Sigmoid colon (tissue), 3 donors: Measurements from ENCODE around the gene RADIL.

Experiments
- CTCF ChIP-seq, 4 experiments: fragments of 450-650 bp in 3 of 4; fragments of 200-600 bp in 1 of 4; IDR thresholded peaks; one replicate each; pipeline ENCODE4 v1.5.1; 2016 to 2019; ENCODE audit warnings: antibody characterized with exemption in 4 of 4, mild to moderate bottlenecking in 3 of 4, moderate library complexity in 2 of 4
- POLR2A ChIP-seq, 2 donors: fragments of 450-650 bp; IDR thresholded peaks; one replicate each; pipeline ENCODE4 v1.6.1; 2016; ENCODE audit warnings: antibody characterized with exemption in 2 of 2, mild to moderate bottlenecking in 2 of 2, moderate library complexity in 2 of 2

GRCh38 chr7:4878336-4879335, 4.9 kb downstream of the RADIL start:
- TF ChIP-seq POLR2A (IDR thresholded peaks at IDR 0.05) (no peak), CTCF (IDR thresholded peaks at IDR 0.05) (no peak)
